ENCODE results near the gene BCL6B. TPM values are rescaled to one million over a fixed set of nuclear protein-coding genes. Genes with fewer than 3 reads are reported as not detected.

BCL6B gene
- total RNA-seq, 1 experiment from 2014 or later, result 0.18 TPM

- ATAC-seq, result no peak
- no peak overlapping the region for H3K27ac ChIP-seq (ENCODE audit: low read length)
- no peaks in the 10 kb centered on the region for H3K36me3 ChIP-seq (ENCODE audit: control insufficient read depth, insufficient read depth, low read length)
- CTCF ChIA-PET, result no interaction called here
- no peak for DNase-seq (ENCODE audit: low read depth, low spot score)
- no peaks in the 10 kb centered on the region for H3K27me3 ChIP-seq (ENCODE audit: control insufficient read depth, insufficient read depth, low read length)
- no peak for TF ChIP-seq CTCF (IDR thresholded peaks at IDR 0.05)
- no peak for TF ChIP-seq TCF7L2 (IDR thresholded peaks at IDR 0.05; ENCODE audit: low read depth, low read length)
- TF ChIP-seq REST (IDR thresholded peaks at IDR 0.05; ENCODE audit: insufficient read depth in 1 of 2, low read depth in 2 of 2, low read length in 1 of 2), result no peak
- no peak for TF ChIP-seq POLR2AphosphoS5 (IDR thresholded peaks at IDR 0.05; ENCODE audit: low read depth, low read length)
- TF ChIP-seq SIN3A (IDR thresholded peaks at IDR 0.05; ENCODE audit: borderline replicate concordance, insufficient read depth, low read depth, low read length), result no peak
- BruUV-seq (replicated peaks), result no TSS peak
- H3K4me3 ChIP-seq (ENCODE audit: low read depth in 2 of 2, low read length in 2 of 2), result no peak overlapping the region
- H3K4me1 ChIP-seq (ENCODE audit: control insufficient read depth, insufficient read depth, low read length), result no peaks in the 10 kb centered on the region
- POLR2A ChIA-PET, result no interaction called here
- no peaks in the 10 kb centered on the region for H3K9me3 ChIP-seq (ENCODE audit: control insufficient read depth, insufficient read depth, low read depth, low read length)
- in situ Hi-C loops (cut with HindIII; ENCODE audit: low pct_unique_long_range_greater_than_20kb, low sequenced_read_pairs), result no loop called here
- intact Hi-C loops (cut with micrococcal nuclease; ENCODE audit: unreplicated experiment), result no loop called here
Observed at GRCh38 chr17:7027335-7027734, 4.5 kb downstream of the BCL6B start.

DNA sequence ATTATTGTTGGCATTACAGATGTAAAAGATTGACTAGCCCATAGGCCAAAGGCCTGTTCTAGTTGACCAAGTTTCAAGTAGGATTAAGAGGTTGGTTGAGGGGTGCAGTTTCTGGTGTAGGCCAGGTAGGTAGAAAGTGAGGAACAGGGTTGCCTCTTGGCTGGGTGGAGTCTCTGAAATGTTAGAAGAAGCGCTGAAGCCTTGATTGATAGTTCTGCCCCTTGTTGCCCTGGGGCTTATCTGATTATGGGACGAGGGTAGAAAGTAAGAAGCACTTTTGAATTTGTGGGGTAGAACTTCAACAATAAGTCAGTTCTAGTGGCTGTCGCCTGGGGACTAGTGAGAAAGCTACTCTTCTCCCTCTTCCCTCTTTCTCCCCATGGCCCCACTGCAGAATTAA, 6.2 kb downstream of the BCL6B start:
- ATAC-seq, result no peak
- no TSS peak for BruUV-seq (replicated peaks)
- CTCF ChIA-PET, result no interaction called here
- no peak for TF ChIP-seq CTCF (IDR thresholded peaks at IDR 0.05)
- TF ChIP-seq SIN3A (IDR thresholded peaks at IDR 0.05; ENCODE audit: borderline replicate concordance, insufficient read depth, low read depth, low read length), result no peak
- no peak for TF ChIP-seq REST (IDR thresholded peaks at IDR 0.05; ENCODE audit: insufficient read depth in 1 of 2, low read depth in 2 of 2, low read length in 1 of 2)
- TF ChIP-seq POLR2AphosphoS5 (IDR thresholded peaks at IDR 0.05; ENCODE audit: low read depth, low read length), result no peak
- no peak for TF ChIP-seq TCF7L2 (IDR thresholded peaks at IDR 0.05; ENCODE audit: low read depth, low read length)
- no peak for DNase-seq (ENCODE audit: low read depth, low spot score)
- Histone ChIP-seq H3K4me1 (ENCODE audit: control insufficient read depth, insufficient read depth, low read length) (no peaks in the 10 kb centered on the region), H3K27ac (ENCODE audit: low read length) (no peak overlapping the region), H3K4me3 (ENCODE audit: low read depth in 2 of 2, low read length in 2 of 2) (no peak overlapping the region), H3K36me3 (ENCODE audit: control insufficient read depth, insufficient read depth, low read length) (no peaks in the 10 kb centered on the region), H3K9me3 (ENCODE audit: control insufficient read depth, insufficient read depth, low read depth, low read length) (no peaks in the 10 kb centered on the region), H3K27me3 (ENCODE audit: control insufficient read depth, insufficient read depth, low read length) (no peaks in the 10 kb centered on the region)
- POLR2A ChIA-PET, result no interaction called here
- in situ Hi-C loops (cut with HindIII; ENCODE audit: low pct_unique_long_range_greater_than_20kb, low sequenced_read_pairs) (no loop called here), intact Hi-C loops (cut with micrococcal nuclease; ENCODE audit: unreplicated experiment) (no loop called here)

All from Panc1 (cell line).